Activated T-cell treated with anti-CD3 and anti-CD28 coated beads for 1 hour (primary cell): Measurements from ENCODE around the gene CLEC6A.
"Not testable (repeated sequence)": the region's sequence is repeated elsewhere in the genome, so short reads cannot be mapped to it uniquely, and the experiment has no call there.

Experiments
- DNase-seq: peaks from one replicate; pipeline ENCODE4 v3.0.0-alpha.2; 2020; ENCODE audit warnings: low read depth

Gene CLEC6A

GRCh38 chr12:8495671-8496070 is 39.9 kb downstream of the CLEC6A start:
- not testable (repeated sequence) for DNase-seq

- DNase-seq: not testable (repeated sequence)
These were observed 40.3 kb downstream of the CLEC6A start for GRCh38 chr12:8496074-8496473.

GRCh38 chr12:8499616-8500015 is 43.9 kb downstream of the CLEC6A start:
- DNase-seq: no peak

GRCh38 chr12:8501720-8502119 is 46.0 kb downstream of the CLEC6A start:
- DNase-seq: no peak

- no peak for DNase-seq
These were observed 48.6 kb downstream of the CLEC6A start for GRCh38 chr12:8504351-8504750.

GRCh38 chr12:8507596-8507995 is 51.8 kb downstream of the CLEC6A start:
- DNase-seq: no peak

- DNase-seq: no peak
These were observed 52.5 kb downstream of the CLEC6A start for GRCh38 chr12:8508223-8508622.

- no peak for DNase-seq
These were observed 53.4 kb downstream of the CLEC6A start for GRCh38 chr12:8508910-8509841.

- no peak for DNase-seq
These were observed 57.5 kb downstream of the CLEC6A start, which contains the start of gene CLEC4D for GRCh38 chr12:8513256-8513655. CLEC4D (plus strand) TSS chr12:8513503; CDS start chr12:8513733, 230 bp downstream.

- no peak for DNase-seq
These were observed 62.2 kb downstream of the CLEC6A start for GRCh38 chr12:8517971-8518370.

GRCh38 chr12:8519171-8519570 is 63.4 kb downstream of the CLEC6A start:
- DNase-seq: no peak

GRCh38 chr12:8527250-8528130 is 71.7 kb downstream of the CLEC6A start:
- no peak for DNase-seq
